ENCODE data around the gene R3HDM1. TPM values are rescaled to one million over a fixed set of nuclear protein-coding genes. Genes with fewer than 3 reads are reported as not detected.
"Not testable (repeated sequence)": the region's sequence is repeated elsewhere in the genome, so short reads cannot be mapped to it uniquely, and the experiment has no call there.

The R3HDM1 gene
- 10 to 100 TPM; 66.5 to 75.8 TPM for total RNA-seq

- Mint-ChIP-seq H3K36me3 (ENCODE audit: low read depth) (peaks cover 24% of the 10 kb centered on the region), H3K4me1 (ENCODE audit: low read depth) (peaks cover 33% of the 10 kb centered on the region), H3K9me3 (no peaks in the 10 kb centered on the region), H3K4me3 (no peak within 1 kb of the TSS), H3K27me3 (no peaks in the 10 kb centered on the region), H3K27ac (no peak within 1 kb of the TSS)
- CTCF ChIA-PET = interaction anchor here (0.5 to 1.2 kb wide), 5 partner anchors 94 to 527 kb away, joined by 3 read pairs; partner anchors contain the start of gene RAB3GAP1
- TF ChIP-seq, protein P1, sequence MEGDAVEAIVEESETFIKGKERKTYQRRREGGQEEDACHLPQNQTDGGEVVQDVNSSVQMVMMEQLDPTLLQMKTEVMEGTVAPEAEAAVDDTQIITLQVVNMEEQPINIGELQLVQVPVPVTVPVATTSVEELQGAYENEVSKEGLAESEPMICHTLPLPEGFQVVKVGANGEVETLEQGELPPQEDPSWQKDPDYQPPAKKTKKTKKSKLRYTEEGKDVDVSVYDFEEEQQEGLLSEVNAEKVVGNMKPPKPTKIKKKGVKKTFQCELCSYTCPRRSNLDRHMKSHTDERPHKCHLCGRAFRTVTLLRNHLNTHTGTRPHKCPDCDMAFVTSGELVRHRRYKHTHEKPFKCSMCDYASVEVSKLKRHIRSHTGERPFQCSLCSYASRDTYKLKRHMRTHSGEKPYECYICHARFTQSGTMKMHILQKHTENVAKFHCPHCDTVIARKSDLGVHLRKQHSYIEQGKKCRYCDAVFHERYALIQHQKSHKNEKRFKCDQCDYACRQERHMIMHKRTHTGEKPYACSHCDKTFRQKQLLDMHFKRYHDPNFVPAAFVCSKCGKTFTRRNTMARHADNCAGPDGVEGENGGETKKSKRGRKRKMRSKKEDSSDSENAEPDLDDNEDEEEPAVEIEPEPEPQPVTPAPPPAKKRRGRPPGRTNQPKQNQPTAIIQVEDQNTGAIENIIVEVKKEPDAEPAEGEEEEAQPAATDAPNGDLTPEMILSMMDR (IDR thresholded peaks at IDR 0.05) = no peak
- DNase-seq (peak; percentile 97), ATAC-seq (peak; percentile 85)
- POLR2A ChIA-PET = interaction anchor here (0.5 to 1.8 kb wide), 11 partner anchors 21 to 1459 kb away, joined by 3 to 7 read pairs (median 4); partner anchors contain the start of gene CCNT2
- intact Hi-C loops (cut with micrococcal nuclease) = loop anchor here (2.0 to 10.0 kb wide), 2 partner anchors 507 to 613 kb away; partner anchors contain the start of gene CCNT2
Observed at GRCh38 chr2:135531231-135532197, at the start of gene R3HDM1. Gene R3HDM1, plus strand, starts transcription at chr2:135531484. Its CDS starts 73,362 bp downstream, at chr2:135604846.

DNA sequence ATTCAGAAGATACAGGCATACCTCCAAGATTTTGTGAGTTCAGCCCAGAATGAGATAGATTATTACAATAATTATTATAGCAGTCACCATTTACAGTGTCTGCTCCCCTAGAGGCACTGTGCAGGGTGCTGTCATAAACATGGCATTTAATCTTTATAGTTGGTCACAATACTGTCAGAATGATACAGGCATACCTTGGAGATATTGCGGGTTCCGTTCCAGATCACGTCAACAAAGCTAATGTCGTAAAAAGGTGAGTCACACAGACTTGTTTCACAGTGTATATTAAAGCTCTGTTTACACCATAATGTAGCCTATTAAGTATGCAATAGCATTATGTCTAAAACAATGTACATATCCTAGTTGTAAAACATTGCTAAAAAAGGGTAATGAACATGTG, 45.8 kb upstream of the R3HDM1 start:
- no peaks in the 10 kb centered on the region for H3K4me1 Mint-ChIP-seq (ENCODE audit: low read depth)
- no peaks in the 10 kb centered on the region for H3K9me3 Mint-ChIP-seq
- peaks cover 40% of the 10 kb centered on the region for H3K36me3 Mint-ChIP-seq (ENCODE audit: low read depth)
- intact Hi-C loops (cut with micrococcal nuclease) = no loop called here
- no peak overlapping the region for H3K4me3 Mint-ChIP-seq
- no peak for DNase-seq
- H3K27me3 Mint-ChIP-seq = no peaks in the 10 kb centered on the region
- ATAC-seq = no peak
- POLR2A ChIA-PET = no interaction called here
- CTCF ChIA-PET = no interaction called here
- TF ChIP-seq, protein P1 (IDR thresholded peaks at IDR 0.05) = no peak
- no peak overlapping the region for H3K27ac Mint-ChIP-seq

DNA sequence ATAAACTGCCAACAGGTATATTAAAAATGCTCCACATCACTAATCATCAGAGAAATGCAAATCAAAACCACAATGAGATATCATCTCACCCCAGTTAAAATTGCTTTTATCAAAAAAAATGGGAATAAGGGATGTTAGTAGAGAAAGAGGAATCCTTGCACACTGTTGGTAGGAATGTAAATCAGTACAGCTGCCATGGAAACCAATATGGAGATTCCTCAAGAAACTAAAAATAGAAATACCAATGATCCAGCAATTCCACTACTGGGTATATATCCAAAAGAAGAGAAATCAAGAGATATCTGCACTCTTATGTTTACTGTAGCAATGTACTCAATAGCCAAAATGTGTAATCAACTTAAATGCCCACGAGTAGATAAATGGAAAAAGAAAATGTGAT, 40.9 kb upstream of the R3HDM1 start:
- ATAC-seq = no peak
- Mint-ChIP-seq H3K4me3 (no peak overlapping the region), H3K27me3 (no peaks in the 10 kb centered on the region), H3K4me1 (ENCODE audit: low read depth) (peaks cover 3% of the 10 kb centered on the region), H3K27ac (no peak overlapping the region), H3K36me3 (ENCODE audit: low read depth) (peaks cover 41% of the 10 kb centered on the region), H3K9me3 (no peaks in the 10 kb centered on the region)
- TF ChIP-seq, protein P1 (IDR thresholded peaks at IDR 0.05) = no peak
- intact Hi-C loops (cut with micrococcal nuclease) = no loop called here
- no peak for DNase-seq
- POLR2A ChIA-PET = no interaction called here
- CTCF ChIA-PET = no interaction called here

DNA sequence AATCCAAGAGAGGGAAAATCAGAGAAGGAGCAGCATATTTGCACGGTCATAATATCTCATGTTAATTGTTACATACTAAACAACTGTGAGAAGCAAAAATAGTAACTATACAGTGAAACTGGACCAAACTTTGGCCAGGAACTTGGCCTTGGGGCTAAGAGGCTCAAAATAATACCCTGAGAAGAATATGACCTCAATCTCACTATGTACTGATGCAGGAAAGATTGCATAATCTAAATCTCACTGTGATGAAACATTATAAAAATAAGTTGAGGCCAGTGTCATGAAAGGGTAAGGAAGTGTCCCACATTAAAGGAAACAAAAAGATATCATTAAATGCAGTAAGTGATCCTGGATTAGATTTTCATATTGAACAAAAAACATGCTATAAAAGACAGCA, 36.8 kb upstream of the R3HDM1 start:
- ChIA-PET POLR2A (no interaction called here), CTCF (no interaction called here)
- DNase-seq (no peak), ATAC-seq (no peak)
- Mint-ChIP-seq H3K36me3 (ENCODE audit: low read depth) (peaks cover 39% of the 10 kb centered on the region), H3K4me1 (ENCODE audit: low read depth) (peaks cover 3% of the 10 kb centered on the region), H3K27me3 (no peaks in the 10 kb centered on the region), H3K9me3 (peaks cover 12% of the 10 kb centered on the region), H3K4me3 (no peak overlapping the region), H3K27ac (no peak overlapping the region)
- intact Hi-C loops (cut with micrococcal nuclease) = no loop called here
- TF ChIP-seq, protein P1 (IDR thresholded peaks at IDR 0.05) = no peak

- peaks cover 40% of the 10 kb centered on the region for H3K36me3 Mint-ChIP-seq (ENCODE audit: low read depth)
- TF ChIP-seq, protein P1 (IDR thresholded peaks at IDR 0.05) = no peak
- no peak overlapping the region for H3K27ac Mint-ChIP-seq
- H3K4me1 Mint-ChIP-seq (ENCODE audit: low read depth) = peaks cover 3% of the 10 kb centered on the region
- H3K4me3 Mint-ChIP-seq = no peak overlapping the region
- POLR2A ChIA-PET = no interaction called here
- H3K27me3 Mint-ChIP-seq = no peaks in the 10 kb centered on the region
- CTCF ChIA-PET = no interaction called here
- intact Hi-C loops (cut with micrococcal nuclease) = no loop called here
- DNase-seq = no peak
- no peak for ATAC-seq
- peaks cover 14% of the 10 kb centered on the region for H3K9me3 Mint-ChIP-seq
Observed at GRCh38 chr2:135494917-135495316, 36.4 kb upstream of the R3HDM1 start.

- intact Hi-C loops (cut with micrococcal nuclease); H3K27ac Mint-ChIP-seq: not testable (repeated sequence)
- H3K36me3 Mint-ChIP-seq (ENCODE audit: low read depth) = peaks cover 59% of the 10 kb centered on the region
Observed at GRCh38 chr2:135498588-135498987, 32.7 kb upstream of the R3HDM1 start.

More at GRCh38 chr2:135498588-135498987, 32.7 kb upstream of the R3HDM1 start:
- peaks cover 17% of the 10 kb centered on the region for H3K9me3 Mint-ChIP-seq
- H3K4me1 Mint-ChIP-seq (ENCODE audit: low read depth); DNase-seq; H3K27me3 Mint-ChIP-seq; CTCF ChIA-PET; POLR2A ChIA-PET; ATAC-seq; H3K4me3 Mint-ChIP-seq: not testable (repeated sequence)

Data from activated CD8-positive, alpha-beta T cell treated with anti-CD3 and anti-CD28 coated beads for 36 hours (primary cell).